BE2C (cell line): ENCODE data around the gene TMEM121B.
"Not testable (repeated sequence)": the region's sequence is repeated elsewhere in the genome, so short reads cannot be mapped to it uniquely, and the experiment has no call there.

Source experiments
- DNase-seq: peaks from one replicate; pipeline ENCODE4 v3.0.0-alpha.2; 2020
- H3K27me3 ChIP-seq: fragments of 250-450 bp; sonication (Bioruptor Pico); 2 replicates; pipeline ENCODE4 v1.5.1; 2020; ENCODE audit warnings: mild to moderate bottlenecking
- H3K36me3 ChIP-seq: fragments of 250-450 bp; sonication (Bioruptor Pico); 2 replicates; pipeline ENCODE4 v1.5.1; 2020; ENCODE audit warnings: mild to moderate bottlenecking
- H3K4me1 ChIP-seq: fragments of 250-450 bp; sonication (Bioruptor Pico); 2 replicates; pipeline ENCODE4 v1.5.1; 2020
- H3K4me3 ChIP-seq: 2 replicates; pipeline ENCODE4 v1.5.1; 2011; ENCODE audit warnings: low read depth, low read length
- H3K9me3 ChIP-seq: fragments of 250-450 bp; sonication (Bioruptor Pico); 2 replicates; pipeline ENCODE4 v1.5.1; 2020
- TF ChIP-seq, protein P1 (sequence below): IDR thresholded peaks from 2 replicates; pipeline ENCODE4 v1.5.1; 2012; ENCODE audit warnings: mild to moderate bottlenecking, low read depth, low read length

TMEM121B gene

DNA sequence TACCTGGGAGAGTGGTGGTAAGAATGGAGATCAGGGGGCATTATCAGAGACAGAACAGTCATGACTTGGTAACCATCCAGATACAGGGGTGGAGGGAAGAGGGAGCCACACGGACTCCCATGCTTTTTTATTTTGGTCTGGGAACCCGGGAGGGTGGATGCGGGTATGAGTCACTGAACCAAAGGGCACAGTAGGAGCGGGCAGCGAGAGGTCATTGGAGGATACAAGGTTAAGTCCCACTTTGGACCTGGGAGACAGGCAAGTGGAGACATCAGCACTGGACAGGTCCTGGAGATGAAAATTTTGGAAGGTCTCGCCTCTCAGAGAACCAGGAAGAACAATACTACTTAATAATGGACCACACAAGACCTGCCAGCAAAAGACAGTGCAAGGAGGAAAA lies 31.2 kb upstream of the TMEM121B start:
- H3K4me3 ChIP-seq: no peak overlapping the region
- H3K27me3 ChIP-seq: no peaks in the 10 kb centered on the region
- no peak for DNase-seq
- H3K36me3 ChIP-seq: peaks cover 21% of the 10 kb centered on the region
- TF ChIP-seq, protein P1, sequence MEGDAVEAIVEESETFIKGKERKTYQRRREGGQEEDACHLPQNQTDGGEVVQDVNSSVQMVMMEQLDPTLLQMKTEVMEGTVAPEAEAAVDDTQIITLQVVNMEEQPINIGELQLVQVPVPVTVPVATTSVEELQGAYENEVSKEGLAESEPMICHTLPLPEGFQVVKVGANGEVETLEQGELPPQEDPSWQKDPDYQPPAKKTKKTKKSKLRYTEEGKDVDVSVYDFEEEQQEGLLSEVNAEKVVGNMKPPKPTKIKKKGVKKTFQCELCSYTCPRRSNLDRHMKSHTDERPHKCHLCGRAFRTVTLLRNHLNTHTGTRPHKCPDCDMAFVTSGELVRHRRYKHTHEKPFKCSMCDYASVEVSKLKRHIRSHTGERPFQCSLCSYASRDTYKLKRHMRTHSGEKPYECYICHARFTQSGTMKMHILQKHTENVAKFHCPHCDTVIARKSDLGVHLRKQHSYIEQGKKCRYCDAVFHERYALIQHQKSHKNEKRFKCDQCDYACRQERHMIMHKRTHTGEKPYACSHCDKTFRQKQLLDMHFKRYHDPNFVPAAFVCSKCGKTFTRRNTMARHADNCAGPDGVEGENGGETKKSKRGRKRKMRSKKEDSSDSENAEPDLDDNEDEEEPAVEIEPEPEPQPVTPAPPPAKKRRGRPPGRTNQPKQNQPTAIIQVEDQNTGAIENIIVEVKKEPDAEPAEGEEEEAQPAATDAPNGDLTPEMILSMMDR: no peak
- no peaks in the 10 kb centered on the region for H3K4me1 ChIP-seq
- no peaks in the 10 kb centered on the region for H3K9me3 ChIP-seq

DNA sequence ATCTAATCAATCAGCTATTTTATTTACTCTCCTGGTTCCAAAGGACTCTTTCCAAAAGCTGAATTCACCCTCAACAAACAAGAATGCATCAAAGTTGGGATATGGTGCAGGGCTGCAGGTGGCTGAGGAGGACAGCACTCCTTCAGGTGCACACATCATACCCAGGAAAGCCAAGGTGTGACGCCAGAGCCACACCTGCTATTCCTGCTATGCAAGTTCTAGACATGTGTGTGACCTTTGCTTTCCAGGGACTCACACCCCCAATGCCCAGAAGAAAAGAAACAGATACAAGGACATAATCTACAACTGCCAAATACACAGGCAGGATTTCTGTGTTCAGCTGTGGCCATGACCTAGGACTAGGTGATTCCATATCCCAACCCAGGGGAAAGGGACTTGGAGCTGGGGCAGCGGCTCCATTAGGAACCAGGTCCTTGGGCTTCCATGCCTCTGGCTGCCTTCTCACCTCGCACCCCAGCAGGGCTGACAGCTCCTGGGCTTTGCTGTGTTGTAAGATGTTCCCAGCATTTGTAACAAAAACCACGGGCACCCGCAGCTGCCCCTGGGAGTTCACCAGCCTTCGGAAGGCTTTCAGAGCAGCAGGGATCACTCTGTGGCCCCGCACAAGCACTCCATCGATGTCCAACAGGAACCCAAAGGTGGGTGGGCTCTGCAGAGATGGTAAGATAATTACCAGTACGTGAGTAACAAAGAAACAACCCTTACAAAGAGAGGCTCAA lies 28.1 kb upstream of the TMEM121B start:
- no peaks in the 10 kb centered on the region for H3K27me3 ChIP-seq
- TF ChIP-seq, protein P1: no peak
- no peak for DNase-seq
- H3K9me3 ChIP-seq: no peaks in the 10 kb centered on the region
- peaks cover 28% of the 10 kb centered on the region for H3K36me3 ChIP-seq
- H3K4me1 ChIP-seq: no peaks in the 10 kb centered on the region
- no peak overlapping the region for H3K4me3 ChIP-seq

DNA sequence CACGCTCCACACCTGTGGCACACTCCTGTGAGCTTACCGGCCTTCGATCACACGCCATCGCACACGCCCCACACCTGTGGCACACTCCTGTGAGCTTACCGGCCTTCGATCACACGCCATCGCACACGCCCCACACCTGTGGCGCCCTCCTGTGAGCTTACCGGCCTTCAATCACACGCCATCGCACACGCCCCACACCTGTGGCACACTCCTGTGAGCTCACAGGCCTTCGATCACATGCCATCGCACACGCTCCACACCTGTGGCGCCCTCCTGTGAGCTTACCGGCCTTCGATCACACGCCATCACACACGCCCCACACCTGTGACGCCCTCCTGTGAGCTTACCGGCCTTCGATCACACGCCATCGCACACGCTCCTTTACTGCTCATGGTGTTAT lies 26.3 kb upstream of the TMEM121B start:
- not testable (repeated sequence) for H3K4me3 ChIP-seq, DNase-seq, H3K27me3 ChIP-seq, H3K9me3 ChIP-seq, H3K4me1 ChIP-seq
- H3K36me3 ChIP-seq: peaks cover 21% of the 10 kb centered on the region

DNA sequence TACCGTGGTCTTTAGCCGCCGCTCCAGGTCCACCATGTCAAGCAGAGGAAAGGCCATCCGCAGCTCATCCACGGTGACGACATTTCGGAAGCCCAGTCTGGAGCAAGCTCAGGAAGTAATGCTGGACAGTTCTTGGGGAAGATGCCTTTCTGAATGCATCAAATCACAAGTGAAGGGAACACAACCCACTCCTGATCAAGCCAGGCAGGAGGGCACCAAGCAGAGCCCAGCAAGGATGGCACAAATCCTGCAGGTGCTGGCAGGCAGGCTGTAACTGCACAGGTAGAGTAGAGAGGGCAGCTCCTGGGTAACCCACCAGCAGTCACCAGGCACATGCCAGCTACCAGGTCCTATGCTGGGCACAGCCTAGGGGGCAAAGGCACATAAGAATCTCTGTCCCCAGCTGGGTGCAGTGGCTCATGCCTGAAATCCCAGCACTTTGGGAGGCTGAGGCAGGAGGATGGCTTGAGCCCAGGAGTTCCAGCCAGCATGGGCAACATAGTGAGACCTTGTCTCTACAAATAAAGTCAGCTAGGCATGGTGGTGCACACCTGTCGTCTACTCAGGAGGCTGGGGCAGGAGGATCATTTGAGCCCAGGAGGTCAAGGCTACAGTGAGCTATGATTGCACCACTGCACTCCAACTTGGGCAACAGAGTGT lies 24.0 kb upstream of the TMEM121B start:
- TF ChIP-seq, protein P1: no peak
- no peak for DNase-seq
- no peak overlapping the region for H3K4me3 ChIP-seq
- no peaks in the 10 kb centered on the region for H3K9me3 ChIP-seq
- H3K4me1 ChIP-seq: no peaks in the 10 kb centered on the region
- peaks cover 30% of the 10 kb centered on the region for H3K36me3 ChIP-seq
- no peaks in the 10 kb centered on the region for H3K27me3 ChIP-seq

DNA sequence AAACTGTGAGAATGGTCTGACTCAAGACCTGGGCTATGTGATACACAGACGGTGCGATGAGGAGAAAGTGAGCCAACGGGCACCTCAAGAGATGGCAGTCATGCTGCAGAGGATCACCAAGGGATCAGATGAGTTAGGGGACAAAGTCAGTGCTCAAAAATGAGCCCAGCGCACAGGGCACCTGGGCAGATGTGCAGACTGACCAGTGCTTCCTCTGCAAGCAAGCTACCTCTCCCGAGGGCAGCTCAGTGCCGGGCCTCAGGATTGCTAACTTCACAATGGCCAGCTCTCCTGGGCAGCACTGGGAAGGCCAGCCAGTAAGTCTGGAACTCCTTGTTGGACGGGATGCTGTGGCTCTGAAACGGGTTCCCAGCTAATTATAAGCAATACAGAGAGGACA lies 22.7 kb upstream of the TMEM121B start:
- no peak overlapping the region for H3K4me3 ChIP-seq
- peaks cover 33% of the 10 kb centered on the region for H3K36me3 ChIP-seq
- TF ChIP-seq, protein P1: no peak
- DNase-seq: no peak
- H3K4me1 ChIP-seq: no peaks in the 10 kb centered on the region
- no peaks in the 10 kb centered on the region for H3K27me3 ChIP-seq
- H3K9me3 ChIP-seq: no peaks in the 10 kb centered on the region

DNA sequence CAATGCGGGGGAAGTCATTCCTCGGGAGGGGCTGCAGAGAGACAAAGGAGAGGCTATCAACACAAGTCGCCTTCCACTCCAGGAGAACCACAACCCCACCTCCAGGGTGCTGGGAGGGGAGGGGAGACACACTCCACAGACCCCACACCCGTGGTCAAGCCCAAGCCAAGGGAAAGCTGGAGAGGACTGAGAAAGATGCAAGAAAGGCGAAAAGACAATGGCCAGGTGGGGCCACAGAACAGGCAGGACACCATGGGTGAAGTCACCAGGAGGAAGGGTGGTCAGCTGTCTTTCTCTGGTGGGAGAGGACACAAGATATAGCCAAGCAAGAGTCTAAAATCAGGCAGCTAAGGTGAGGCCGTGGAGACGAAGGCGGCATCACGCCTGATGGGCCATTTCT lies 21.9 kb upstream of the TMEM121B start:
- H3K4me1 ChIP-seq: no peaks in the 10 kb centered on the region
- peaks cover 30% of the 10 kb centered on the region for H3K36me3 ChIP-seq
- TF ChIP-seq, protein P1: no peak
- DNase-seq: no peak
- no peaks in the 10 kb centered on the region for H3K27me3 ChIP-seq
- H3K4me3 ChIP-seq: no peak overlapping the region
- no peaks in the 10 kb centered on the region for H3K9me3 ChIP-seq
